Body of pancreas (tissue), 4 donors: ENCODE measurements around the gene SRRD.

Source experiments
- CTCF ChIP-seq, 7 experiments: fragments of 450-650 bp in 4 of 7; fragments of 200-600 bp in 3 of 7; sonication (generic) in 3 of 7; IDR thresholded peaks; one replicate each; pipeline ENCODE4 v1.5.1; 2016 to 2019; ENCODE audit warnings: antibody characterized with exemption in 7 of 7
- POLR2A ChIP-seq, 3 donors: fragments of 450-650 bp; IDR thresholded peaks; one replicate each; pipeline ENCODE4 v1.6.1; 2016; ENCODE audit warnings: antibody characterized with exemption in 3 of 3, mild to moderate bottlenecking in 2 of 3

GRCh38 chr22:26482161-26482560 is 1.5 kb upstream of the SRRD start:
- TF ChIP-seq POLR2A (IDR thresholded peaks at IDR 0.05) (no peak), CTCF (IDR thresholded peaks at IDR 0.05) (no peak)
